ENCODE measurements around the gene MYL5. TPM values are rescaled to one million over a fixed set of nuclear protein-coding genes. Genes with fewer than 3 reads are reported as not detected.

The MYL5 gene
- total RNA-seq, 4 donors from 2014 or later: 20.3 to 199 (median 33.4) TPM

DNA sequence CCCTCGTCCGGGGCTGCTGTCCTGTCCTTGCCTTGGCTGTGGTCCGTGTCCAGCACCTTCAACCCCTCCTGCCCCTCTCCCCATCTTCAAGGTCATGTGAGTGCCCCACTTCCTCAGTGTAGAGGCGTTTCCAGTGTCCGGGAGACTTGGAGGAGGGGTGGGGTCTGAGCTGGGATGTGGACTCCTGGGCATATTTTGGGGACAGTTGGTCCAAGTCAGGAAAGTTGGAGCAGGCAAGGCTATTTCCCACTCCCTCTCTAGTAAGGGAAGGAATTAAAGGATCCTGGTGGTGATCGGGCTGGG lies 34.2 kb downstream of the MYL5 start:
- H3K4me3 ChIP-seq: no peak overlapping the region
- TF ChIP-seq, protein P1, sequence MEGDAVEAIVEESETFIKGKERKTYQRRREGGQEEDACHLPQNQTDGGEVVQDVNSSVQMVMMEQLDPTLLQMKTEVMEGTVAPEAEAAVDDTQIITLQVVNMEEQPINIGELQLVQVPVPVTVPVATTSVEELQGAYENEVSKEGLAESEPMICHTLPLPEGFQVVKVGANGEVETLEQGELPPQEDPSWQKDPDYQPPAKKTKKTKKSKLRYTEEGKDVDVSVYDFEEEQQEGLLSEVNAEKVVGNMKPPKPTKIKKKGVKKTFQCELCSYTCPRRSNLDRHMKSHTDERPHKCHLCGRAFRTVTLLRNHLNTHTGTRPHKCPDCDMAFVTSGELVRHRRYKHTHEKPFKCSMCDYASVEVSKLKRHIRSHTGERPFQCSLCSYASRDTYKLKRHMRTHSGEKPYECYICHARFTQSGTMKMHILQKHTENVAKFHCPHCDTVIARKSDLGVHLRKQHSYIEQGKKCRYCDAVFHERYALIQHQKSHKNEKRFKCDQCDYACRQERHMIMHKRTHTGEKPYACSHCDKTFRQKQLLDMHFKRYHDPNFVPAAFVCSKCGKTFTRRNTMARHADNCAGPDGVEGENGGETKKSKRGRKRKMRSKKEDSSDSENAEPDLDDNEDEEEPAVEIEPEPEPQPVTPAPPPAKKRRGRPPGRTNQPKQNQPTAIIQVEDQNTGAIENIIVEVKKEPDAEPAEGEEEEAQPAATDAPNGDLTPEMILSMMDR (IDR thresholded peaks at IDR 0.05): no peak
- TF ChIP-seq POLR2A (IDR thresholded peaks at IDR 0.05) (no peak), EP300 (IDR thresholded peaks at IDR 0.05; ENCODE audit: low read depth) (no peak), POLR2AphosphoS5 (IDR thresholded peaks at IDR 0.05) (no peak)
- in situ Hi-C loops (cut with MboI; ENCODE audit: low pct_ligation_motif_present in 1 of 4, low pct_unique_long_range_greater_than_20kb in 1 of 4, low sequenced_read_pairs in 3 of 4) (no loop called here), intact Hi-C loops (cut with DNase I; ENCODE audit: low total_unique reads) (no loop called here)
- no peak for DNase-seq
- peaks cover 13 to 39% (median 23%) of the 10 kb centered on the region in 4 donors for H3K4me1 ChIP-seq
- H3K36me3 ChIP-seq: no peaks in the 10 kb centered on the region
- H3K27me3 ChIP-seq: no peaks in the 10 kb centered on the region
- no peak overlapping the region for H3K27ac ChIP-seq
- 87 to 100% methylated on average over 1 to 6 of the region's 6 CpGs for WGBS, 2 donors (ENCODE audit: low coverage in 1 of 2)
- no peaks in the 10 kb centered on the region for H3K9me3 ChIP-seq

DNA sequence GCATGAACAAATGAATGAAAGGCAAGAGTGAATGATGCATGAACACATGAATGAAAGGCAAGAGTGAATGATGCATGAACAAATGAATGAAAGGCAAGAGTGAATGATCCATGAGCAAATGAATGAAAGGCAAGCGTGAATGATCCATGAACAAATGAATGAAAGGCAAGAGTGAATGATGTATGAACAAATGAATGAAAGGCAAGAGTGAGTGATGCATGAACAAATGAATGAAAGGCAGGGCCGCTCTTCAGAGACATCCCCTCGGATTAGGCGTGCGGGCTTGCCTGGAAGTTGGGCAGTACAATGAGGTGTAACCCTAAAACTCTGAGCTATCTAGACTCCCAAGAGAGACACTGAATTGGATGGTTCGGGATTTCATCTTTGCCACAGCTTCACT lies 35.0 kb downstream of the MYL5 start:
- H3K27ac ChIP-seq: no peak overlapping the region
- no peaks in the 10 kb centered on the region for H3K36me3 ChIP-seq
- intact Hi-C loops (cut with DNase I; ENCODE audit: low total_unique reads) (no loop called here), in situ Hi-C loops (cut with MboI; ENCODE audit: low pct_ligation_motif_present in 1 of 4, low pct_unique_long_range_greater_than_20kb in 1 of 4, low sequenced_read_pairs in 3 of 4) (no loop called here)
- WGBS, 2 donors (ENCODE audit: low coverage in 1 of 2): 87 to 95% methylated on average over 6 of the region's 6 CpGs
- H3K4me3 ChIP-seq: no peak overlapping the region
- no peaks in the 10 kb centered on the region for H3K27me3 ChIP-seq
- H3K9me3 ChIP-seq: no peaks in the 10 kb centered on the region
- H3K4me1 ChIP-seq: peaks cover 13 to 40% (median 23%) of the 10 kb centered on the region in 4 donors
- no peak for DNase-seq
- TF ChIP-seq EP300 (IDR thresholded peaks at IDR 0.05; ENCODE audit: low read depth) (no peak), POLR2A (IDR thresholded peaks at IDR 0.05) (no peak)
- TF ChIP-seq, protein P1 (IDR thresholded peaks at IDR 0.05): no peak

DNA sequence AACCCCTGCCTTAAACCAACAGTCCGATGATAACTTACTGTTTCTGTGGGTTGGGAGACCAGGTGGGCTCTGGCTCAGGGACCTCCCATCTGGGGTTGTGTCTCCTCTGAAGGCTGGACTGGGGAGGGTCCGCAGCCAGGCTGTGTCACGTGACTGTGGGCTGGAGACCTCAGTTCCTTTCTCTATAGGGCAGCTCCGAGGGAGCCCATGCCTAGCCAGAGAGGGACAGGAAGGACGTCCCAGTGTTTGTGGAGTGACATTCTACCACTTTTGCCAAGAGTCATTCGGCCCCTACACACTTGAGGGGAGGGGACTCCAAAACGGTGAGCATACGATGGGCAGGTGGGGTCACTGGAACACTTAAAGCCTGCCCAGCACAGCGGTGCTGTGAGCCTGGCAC lies 35.8 kb downstream of the MYL5 start:
- Histone ChIP-seq H3K4me3 (no peak overlapping the region), H3K36me3 (no peaks in the 10 kb centered on the region), H3K27me3 (no peaks in the 10 kb centered on the region), H3K27ac (no peak overlapping the region), H3K4me1 (peaks cover 10 to 45% (median 22%) of the 10 kb centered on the region in 4 donors), H3K9me3 (no peaks in the 10 kb centered on the region)
- WGBS, 2 donors (ENCODE audit: low coverage in 1 of 2): 50 to 70% methylated on average over 2 to 9 of the region's 9 CpGs
- intact Hi-C loops (cut with DNase I; ENCODE audit: low total_unique reads) (no loop called here), in situ Hi-C loops (cut with MboI; ENCODE audit: low pct_ligation_motif_present in 1 of 4, low pct_unique_long_range_greater_than_20kb in 1 of 4, low sequenced_read_pairs in 3 of 4) (no loop called here)
- TF ChIP-seq, protein P1 (IDR thresholded peaks at IDR 0.05): no peak
- TF ChIP-seq EP300 (IDR thresholded peaks at IDR 0.05; ENCODE audit: low read depth) (no peak), POLR2A (IDR thresholded peaks at IDR 0.05) (no peak), POLR2AphosphoS5 (IDR thresholded peaks at IDR 0.05) (no peak)
- no peak for DNase-seq

DNA sequence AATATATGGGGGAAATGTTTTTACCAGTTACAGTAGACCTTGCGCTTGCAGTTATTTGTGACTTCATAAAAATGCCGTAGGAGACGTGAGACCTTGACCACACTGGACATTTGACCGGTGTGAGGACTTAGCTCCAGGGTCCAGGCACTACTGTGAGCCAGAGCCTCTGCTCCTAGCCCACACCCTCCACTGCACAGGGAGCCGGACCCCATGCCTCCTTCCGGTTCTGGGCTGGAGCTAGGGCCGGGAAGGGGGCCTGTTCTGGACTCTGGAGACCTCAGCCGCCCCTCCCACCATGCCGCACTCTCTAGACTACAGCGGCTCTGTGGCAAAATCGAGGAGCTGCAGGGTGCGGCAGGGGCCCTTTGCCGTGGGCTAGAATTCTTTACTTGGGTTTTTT lies 36.6 kb downstream of the MYL5 start:
- TF ChIP-seq POLR2AphosphoS5 (IDR thresholded peaks at IDR 0.05) (no peak), POLR2A (IDR thresholded peaks at IDR 0.05) (no peak), EP300 (IDR thresholded peaks at IDR 0.05; ENCODE audit: low read depth) (no peak)
- TF ChIP-seq, protein P1 (IDR thresholded peaks at IDR 0.05): no peak
- 91 to 100% methylated on average over 4 to 13 of the region's 13 CpGs for WGBS, 2 donors (ENCODE audit: low coverage in 1 of 2)
- H3K36me3 ChIP-seq: no peaks in the 10 kb centered on the region
- in situ Hi-C loops (cut with MboI; ENCODE audit: low pct_ligation_motif_present in 1 of 4, low pct_unique_long_range_greater_than_20kb in 1 of 4, low sequenced_read_pairs in 3 of 4): no loop called here
- DNase-seq: no peak
- intact Hi-C loops (cut with DNase I; ENCODE audit: low total_unique reads): no loop called here
- H3K9me3 ChIP-seq: no peaks in the 10 kb centered on the region
- H3K27ac ChIP-seq: no peak overlapping the region
- H3K4me3 ChIP-seq: no peak overlapping the region
- H3K27me3 ChIP-seq: no peaks in the 10 kb centered on the region
- H3K4me1 ChIP-seq: peaks cover 8 to 42% (median 20%) of the 10 kb centered on the region in 4 donors
